Fibroblast of pulmonary artery (primary cell): ENCODE results near the gene LINC00237.

Experiments used
- DNase-seq: peaks from one replicate; pipeline ENCODE4 v3.0.0-alpha.2; 2010; ENCODE audit warnings: low read depth
- H3K4me3 ChIP-seq: replicated peaks from 2 replicates; pipeline ENCODE4 v1.5.1; 2011; ENCODE audit warnings: low read depth, mild to moderate bottlenecking, control low read depth, low read length, moderate library complexity
- CTCF ChIP-seq: IDR thresholded peaks from 2 replicates; pipeline ENCODE4 v1.5.1; 2011; ENCODE audit warnings: mild to moderate bottlenecking, control low read depth, low read length, inconsistent platforms; ENCODE audit errors: missing control alignments

LINC00237 gene

GRCh38 chr20:21145424-21145823 is 39.3 kb upstream of the LINC00237 start:
- TF ChIP-seq CTCF, result no peak
- no peak overlapping the region for H3K4me3 ChIP-seq
- no peak for DNase-seq

GRCh38 chr20:21143194-21143890 is 37.2 kb upstream of the LINC00237 start:
- DNase-seq, result no peak
- TF ChIP-seq CTCF, result no peak
- H3K4me3 ChIP-seq, result no peak overlapping the region

- no peak for TF ChIP-seq CTCF
- no peak for DNase-seq
- H3K4me3 ChIP-seq, result no peak overlapping the region
Measured at GRCh38 chr20:21141825-21142224, 35.7 kb upstream of the LINC00237 start.

- TF ChIP-seq CTCF, result no peak
- no peak overlapping the region for H3K4me3 ChIP-seq
- DNase-seq, result no peak
Measured at GRCh38 chr20:21139881-21140566, 33.9 kb upstream of the LINC00237 start.

GRCh38 chr20:21137078-21137477 is 30.9 kb upstream of the LINC00237 start:
- TF ChIP-seq CTCF, result no peak
- H3K4me3 ChIP-seq, result no peak overlapping the region

GRCh38 chr20:21136015-21136732 is 30.0 kb upstream of the LINC00237 start:
- no peak for DNase-seq
- no peak overlapping the region for H3K4me3 ChIP-seq
- no peak for TF ChIP-seq CTCF

More at GRCh38 chr20:21137078-21137477, 30.9 kb upstream of the LINC00237 start:
- no peak for DNase-seq
